H9 (cell line): ENCODE measurements around the gene NUDT14. TPM values are rescaled to one million over a fixed set of nuclear protein-coding genes. Genes with fewer than 3 reads are reported as not detected.

Experiments
- DNase-seq: peaks from one replicate; pipeline ENCODE4 v3.0.0-alpha.2; 2017
- H2AFZ ChIP-seq: one replicate; pipeline ENCODE4 v1.6.1; 2013; ENCODE audit warnings: mild to moderate bottlenecking, low read length, control low read depth, moderate library complexity
- H2AK5ac ChIP-seq: 2 replicates; pipeline ENCODE4 v1.6.1; 2013; ENCODE audit warnings: low read length, control low read depth, mixed read lengths; ENCODE audit not compliant: insufficient read length
- H2BK120ac ChIP-seq: one replicate; pipeline ENCODE4 v1.6.1; 2013; ENCODE audit warnings: low read depth, mild to moderate bottlenecking, low read length, control low read depth, inconsistent platforms; ENCODE audit not compliant: poor library complexity, severe bottlenecking
- H2BK12ac ChIP-seq: 2 replicates; pipeline ENCODE4 v1.6.1; 2013; ENCODE audit warnings: low read length, control low read depth, mixed read lengths, low read depth; ENCODE audit not compliant: insufficient read length
- H2BK15ac ChIP-seq: 2 replicates; pipeline ENCODE4 v1.6.1; 2013; ENCODE audit warnings: low read depth, low read length, control low read depth
- H2BK20ac ChIP-seq: one replicate; pipeline ENCODE4 v1.6.1; 2013; ENCODE audit warnings: low read depth, mild to moderate bottlenecking, low read length, control low read depth, inconsistent platforms; ENCODE audit not compliant: poor library complexity, severe bottlenecking
- H2BK5ac ChIP-seq: 2 replicates; pipeline ENCODE4 v1.6.1; 2013; ENCODE audit warnings: low read length, control low read depth, mixed read lengths; ENCODE audit not compliant: insufficient read length
- H3K14ac ChIP-seq: 2 replicates; pipeline ENCODE4 v1.6.1; 2013; ENCODE audit warnings: low read length, control low read depth; ENCODE audit not compliant: insufficient read depth
- H3K18ac ChIP-seq: 2 replicates; pipeline ENCODE4 v1.6.1; 2013; ENCODE audit warnings: low read depth, mild to moderate bottlenecking, mixed read lengths, low read length, control low read depth; ENCODE audit not compliant: insufficient read length
- H3K23ac ChIP-seq: 2 replicates; pipeline ENCODE4 v1.6.1; 2013; ENCODE audit warnings: low read length, control low read depth, mixed read lengths, low read depth; ENCODE audit not compliant: insufficient read length
- H3K23me2 ChIP-seq: 2 replicates; pipeline ENCODE4 v1.6.1; 2013; ENCODE audit warnings: low read depth, mild to moderate bottlenecking, mixed read lengths, low read length, control low read depth; ENCODE audit not compliant: insufficient read length, poor library complexity, severe bottlenecking
- H3K27ac ChIP-seq: 2 replicates; pipeline ENCODE4 v1.5.1; 2013; ENCODE audit warnings: low read length, control low read depth, mixed read lengths, low read depth; ENCODE audit not compliant: insufficient read length
- H3K27me3 ChIP-seq: 2 replicates; pipeline ENCODE4 v1.6.1; 2013; ENCODE audit warnings: low read length, control low read depth, inconsistent platforms; ENCODE audit not compliant: insufficient read depth
- H3K4ac ChIP-seq: 2 replicates; pipeline ENCODE4 v1.6.1; 2013; ENCODE audit warnings: low read depth, mild to moderate bottlenecking, control low read depth, inconsistent platforms, low read length, moderate library complexity
- H3K4me1 ChIP-seq: 2 replicates; pipeline ENCODE4 v1.6.1; 2013; ENCODE audit warnings: low read length, control low read depth, inconsistent platforms; ENCODE audit not compliant: insufficient read depth
- H3K4me2 ChIP-seq: 2 replicates; pipeline ENCODE4 v1.6.1; 2013; ENCODE audit warnings: low read length, control low read depth, mixed read lengths; ENCODE audit not compliant: insufficient read length, insufficient read depth
- H3K56ac ChIP-seq: 2 replicates; pipeline ENCODE4 v1.6.1; 2013; ENCODE audit warnings: low read depth, mild to moderate bottlenecking, mixed read lengths, low read length, control low read depth; ENCODE audit not compliant: insufficient read length
- H3K79me1 ChIP-seq: 2 replicates; pipeline ENCODE4 v1.6.1; 2013; ENCODE audit warnings: low read depth, mild to moderate bottlenecking, moderate library complexity, low read length, control low read depth, inconsistent platforms; ENCODE audit not compliant: insufficient read depth, poor library complexity, severe bottlenecking
- H3K79me2 ChIP-seq: 2 replicates; pipeline ENCODE4 v1.6.1; 2013; ENCODE audit warnings: low read length, control low read depth, inconsistent platforms; ENCODE audit not compliant: insufficient read depth
- H3K9ac ChIP-seq: 2 replicates; pipeline ENCODE4 v1.6.1; 2013; ENCODE audit warnings: low read length, control low read depth, mixed read lengths; ENCODE audit not compliant: insufficient read length; ENCODE audit errors: extremely low read depth
- H3K9me3 ChIP-seq: one replicate; pipeline ENCODE4 v1.6.1; 2013; ENCODE audit warnings: low read depth, low read length, inconsistent platforms; ENCODE audit not compliant: control insufficient read depth
- H3T11ph ChIP-seq: one replicate; pipeline ENCODE4 v1.6.1; 2013; ENCODE audit warnings: mild to moderate bottlenecking, low read length, control low read depth, inconsistent platforms
- H4K20me1 ChIP-seq: one replicate; pipeline ENCODE4 v1.6.1; 2013; ENCODE audit not compliant: control insufficient read depth, insufficient read length, insufficient read depth
- H4K5ac ChIP-seq: 2 replicates; pipeline ENCODE4 v1.6.1; 2013; ENCODE audit warnings: low read depth, mild to moderate bottlenecking, mixed read lengths, low read length, control low read depth; ENCODE audit not compliant: insufficient read length
- H4K8ac ChIP-seq: replicated peaks from 2 replicates; pipeline ENCODE4 v1.6.1; 2013; ENCODE audit warnings: low read length, control low read depth, mixed read lengths, low read depth; ENCODE audit not compliant: insufficient read length
- H4K91ac ChIP-seq: 2 replicates; pipeline ENCODE4 v1.6.1; 2013; ENCODE audit warnings: low read depth, mild to moderate bottlenecking, moderate library complexity, mixed read lengths, low read length, control low read depth; ENCODE audit not compliant: insufficient read length
- H3K27ac Mint-ChIP-seq, 3 experiments: 2 replicates in 2 of 3; 3 replicates in 1 of 3; pipeline ENCODE4 v1.8.0; 2020 to 2021; ENCODE audit warnings: mixed read lengths in 3 of 3, mild to moderate bottlenecking in 1 of 3, moderate library complexity in 1 of 3
- H3K27me3 Mint-ChIP-seq: 2 replicates; pipeline ENCODE4 v1.8.0; 2021; ENCODE audit warnings: low read depth, mild to moderate bottlenecking, moderate library complexity, mixed read lengths
- H3K36me3 Mint-ChIP-seq, 3 experiments: 2 replicates in 2 of 3; 3 replicates in 1 of 3; pipeline ENCODE4 v1.8.0; 2020 to 2021; ENCODE audit warnings: low read depth in 3 of 3, mixed read lengths in 3 of 3; ENCODE audit not compliant: insufficient read depth in 1 of 3
- H3K4me1 Mint-ChIP-seq, 2 experiments: 2 replicates each; pipeline ENCODE4 v1.8.0; 2020; ENCODE audit warnings: mixed read lengths in 2 of 2
- H3K4me3 Mint-ChIP-seq, 2 experiments: 2 replicates in 1 of 2; 3 replicates in 1 of 2; pipeline ENCODE4 v1.8.0; 2020 to 2021; ENCODE audit warnings: mild to moderate bottlenecking in 2 of 2, mixed read lengths in 2 of 2, moderate library complexity in 1 of 2
- H3K9me3 Mint-ChIP-seq, 2 experiments: 2 replicates in 1 of 2; 3 replicates in 1 of 2; pipeline ENCODE4 v1.8.0; 2020; ENCODE audit warnings: mild to moderate bottlenecking in 2 of 2, mixed read lengths in 2 of 2, moderate library complexity in 1 of 2
- CTCF ChIP-seq: fragments of 200-600 bp; sonication (generic); conservative IDR thresholded peaks from 3 replicates; pipeline ENCODE4 v1.8.0; 2021; ENCODE audit warnings: antibody characterized with exemption, mild to moderate bottlenecking
- WGBS: extraction: QIAGEN DNeasy Blood & Tissue Kit; methylation state at CpG from one replicate; pipeline ENCODE4 v1.1.7; 2013; ENCODE audit warnings: missing lambda C conversion rate, low lambda C conversion rate, mixed read lengths; ENCODE audit not compliant: insufficient read length; ENCODE audit errors: extremely low coverage; 5-methylcytosine and 5-hydroxymethylcytosine counted together
- total RNA-seq: library from RNA; stranded (reverse); gene quantifications from 2 replicates; pipeline ENCODE4 v1.2.1, GENCODE V29; 2021

The NUDT14 gene
- total RNA-seq, 1 experiment from 2014 or later, result 41.1 TPM

- H3K56ac ChIP-seq, result no peak overlapping the region
- peaks cover 67% of the 10 kb centered on the region for H3K27me3 Mint-ChIP-seq
- H3K27me3 ChIP-seq, result no peaks in the 10 kb centered on the region; the same call in 1 of the 2 replicates
- no peak overlapping the region for H3K27ac ChIP-seq
- no peaks in the 10 kb centered on the region for H3K79me2 ChIP-seq
- H3K23ac ChIP-seq, result no peak overlapping the region
- peaks cover 3 to 6% (median 5%) of the 10 kb centered on the region in 3 experiments; a peak in 5 of 7 replicates for H3K36me3 Mint-ChIP-seq
- H3K79me1 ChIP-seq, result no peaks in the 10 kb centered on the region
- peaks cover 2% of the 10 kb centered on the region for H3K23me2 ChIP-seq
- H2BK5ac ChIP-seq, result no peak overlapping the region
- no peak overlapping the region for H2BK15ac ChIP-seq
- no peak overlapping the region for H3K4me2 ChIP-seq
- H3K9ac ChIP-seq, result no peak overlapping the region
- H3K4ac ChIP-seq, result no peak overlapping the region
- no peaks in the 10 kb centered on the region for H3K9me3 ChIP-seq
- no peak overlapping the region for H4K91ac ChIP-seq
- no CpG with 5 or more reads among the region's 18 CpGs for WGBS
- no peak for TF ChIP-seq CTCF
- H3K18ac ChIP-seq, result no peak overlapping the region
- H2BK12ac ChIP-seq, result no peak overlapping the region
- H3K4me1 ChIP-seq, result no peaks in the 10 kb centered on the region
- H4K8ac ChIP-seq, result no peak overlapping the region
- H2BK120ac ChIP-seq, result no peak overlapping the region
- no peak overlapping the region for H2BK20ac ChIP-seq
- no peak overlapping the region for H3K14ac ChIP-seq
- no peak overlapping the region for H3T11ph ChIP-seq
- peaks cover 12 to 32% of the 10 kb centered on the region in 2 experiments for H3K4me1 Mint-ChIP-seq
- no peak for DNase-seq
- no peak overlapping the region for H2AK5ac ChIP-seq
- peaks cover 5 to 15% of the 10 kb centered on the region in 2 experiments for H3K9me3 Mint-ChIP-seq
- no peak overlapping the region for H3K4me3 Mint-ChIP-seq
- no peak overlapping the region for H2AFZ ChIP-seq
- H3K27ac Mint-ChIP-seq, result no peak overlapping the region
- H4K5ac ChIP-seq, result no peak overlapping the region
- H4K20me1 ChIP-seq, result no peaks in the 10 kb centered on the region
Measured at GRCh38 chr14:105185001-105185400, 3.9 kb upstream of the NUDT14 start.
